Measurements from ENCODE around the gene GLE1. TPM values are rescaled to one million over a fixed set of nuclear protein-coding genes. Genes with fewer than 3 reads are reported as not detected.
"Not testable (repeated sequence)": the region's sequence is repeated elsewhere in the genome, so short reads cannot be mapped to it uniquely, and the experiment has no call there.

Gene GLE1
- total RNA-seq, 1 donor from 2014 or later = 51.4 TPM

DNA sequence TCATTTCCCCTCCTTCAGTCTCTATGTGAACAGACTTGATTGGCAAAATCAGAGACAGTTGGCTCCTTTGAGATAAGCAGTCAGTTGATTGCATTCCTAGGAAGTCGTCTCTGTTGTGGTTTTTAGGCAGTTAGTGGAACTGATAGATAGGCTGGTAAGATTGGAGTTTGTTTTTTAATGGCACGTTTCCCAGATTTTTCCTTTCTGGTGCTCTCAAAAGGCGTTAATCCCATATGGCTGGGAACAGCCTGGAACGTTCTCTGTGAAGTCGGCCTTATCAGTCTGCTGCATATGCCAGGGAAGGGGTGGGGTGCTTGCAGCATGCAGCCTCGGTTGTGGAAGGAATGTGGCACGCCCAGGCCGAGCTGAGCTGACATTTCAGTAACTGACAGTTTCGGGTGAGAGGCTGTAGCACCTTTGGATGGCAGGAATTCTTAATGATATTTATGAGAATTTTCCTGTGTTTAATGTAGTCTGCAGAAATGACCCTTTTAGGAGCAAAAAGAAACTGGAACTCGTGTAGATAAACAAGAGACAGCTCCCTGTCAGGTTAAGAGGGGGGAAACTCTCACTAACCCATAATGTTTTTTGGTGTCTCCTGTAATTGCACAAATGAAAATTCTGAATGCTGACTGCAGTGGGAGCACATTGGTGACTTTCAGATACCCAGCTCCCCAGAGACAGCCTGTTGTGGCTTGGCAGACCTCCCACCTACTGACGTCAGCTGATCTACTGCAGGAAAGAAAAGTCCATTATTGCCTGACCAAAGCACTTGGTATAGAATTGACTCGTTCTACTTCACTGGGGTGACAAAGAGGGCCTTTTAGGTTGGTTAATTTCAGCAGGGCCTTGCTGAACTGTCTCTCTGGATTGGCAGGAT is 54.2 kb downstream of the GLE1 start:
- peaks cover 27% of the 10 kb centered on the region for H3K4me1 Mint-ChIP-seq (ENCODE audit: low read depth)
- H3K36me3 Mint-ChIP-seq (ENCODE audit: low read depth) = peaks cover 15% of the 10 kb centered on the region
- H3K27me3 Mint-ChIP-seq (ENCODE audit: insufficient read depth) = no peaks in the 10 kb centered on the region
- no peak for DNase-seq (ENCODE audit: low spot score)
- peak overlapping the region; percentile 47 for H3K4me3 Mint-ChIP-seq
- H3K9me3 Mint-ChIP-seq = no peaks in the 10 kb centered on the region
- peak overlapping the region; percentile 86 for H3K27ac Mint-ChIP-seq
- intact Hi-C loops (cut with micrococcal nuclease) = loop anchor here (10.0 kb wide), 1 partner anchor 216 kb away; the partner anchor contains the start of gene ZER1

DNA sequence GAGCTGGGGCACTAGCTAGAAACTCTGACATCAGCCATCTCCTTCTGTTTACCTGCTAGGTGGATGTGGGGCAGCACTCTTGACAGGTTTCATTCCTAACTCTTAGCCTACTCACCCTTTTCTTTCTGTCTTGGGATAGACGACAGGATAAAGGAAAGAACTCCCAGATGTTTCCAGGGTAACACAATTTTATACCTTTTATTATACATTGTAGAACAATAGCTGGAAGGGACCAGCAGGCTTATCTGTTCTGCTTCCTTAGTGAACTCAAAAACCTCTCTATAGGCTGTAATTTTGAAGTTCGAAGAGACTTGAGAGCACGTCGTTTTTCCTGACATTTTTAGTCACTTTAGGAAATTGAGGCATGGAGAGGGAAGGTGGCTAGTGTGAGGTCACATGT is 61.1 kb downstream of the GLE1 start:
- H3K4me3 Mint-ChIP-seq = no peak overlapping the region
- H3K27ac Mint-ChIP-seq = no peak overlapping the region

DNA sequence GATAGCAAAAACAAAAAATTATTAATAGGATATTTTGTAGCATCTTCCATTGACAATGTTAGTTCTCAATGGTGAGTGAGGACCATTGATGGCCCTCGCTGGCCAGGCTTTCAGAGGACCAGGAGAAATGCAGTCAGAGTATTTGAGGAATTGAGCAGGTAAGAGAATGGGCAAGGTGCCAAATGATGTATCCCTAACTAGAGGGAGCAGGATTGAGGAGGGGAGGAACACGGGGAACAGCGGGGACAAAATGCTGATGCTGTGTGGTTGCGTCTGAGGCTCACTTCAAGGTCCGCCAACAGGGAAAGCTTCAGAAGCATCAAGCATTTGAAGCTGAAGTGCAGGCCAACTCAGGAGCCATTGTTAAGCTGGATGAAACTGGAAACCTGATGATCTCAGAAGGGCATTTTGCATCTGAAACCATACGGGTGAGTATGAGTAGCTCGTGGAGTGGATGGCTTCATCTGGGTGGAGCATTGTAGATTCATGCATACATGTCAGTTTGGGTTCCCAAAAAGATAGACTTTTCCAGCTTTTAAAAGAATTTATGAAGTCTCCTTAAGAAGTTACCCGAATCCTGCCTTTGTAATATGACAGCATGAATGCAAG is 64.1 kb downstream of the GLE1 start:
- Mint-ChIP-seq H3K4me1 (ENCODE audit: low read depth) (peaks cover 5% of the 10 kb centered on the region), H3K4me3 (no peak overlapping the region), H3K27me3 (ENCODE audit: insufficient read depth) (no peaks in the 10 kb centered on the region), H3K9me3 (no peaks in the 10 kb centered on the region), H3K36me3 (ENCODE audit: low read depth) (peaks cover 42% of the 10 kb centered on the region), H3K27ac (no peak overlapping the region)
- intact Hi-C loops (cut with micrococcal nuclease) = no loop called here
- no peak for DNase-seq (ENCODE audit: low spot score)

More for the DNA sequence above, 61.1 kb downstream of the GLE1 start:
- Mint-ChIP-seq H3K9me3 (no peaks in the 10 kb centered on the region), H3K4me1 (ENCODE audit: low read depth) (peaks cover 5% of the 10 kb centered on the region), H3K27me3 (ENCODE audit: insufficient read depth) (no peaks in the 10 kb centered on the region), H3K36me3 (ENCODE audit: low read depth) (peaks cover 37% of the 10 kb centered on the region)
- intact Hi-C loops (cut with micrococcal nuclease) = no loop called here
- DNase-seq (ENCODE audit: low spot score) = no peak

DNA sequence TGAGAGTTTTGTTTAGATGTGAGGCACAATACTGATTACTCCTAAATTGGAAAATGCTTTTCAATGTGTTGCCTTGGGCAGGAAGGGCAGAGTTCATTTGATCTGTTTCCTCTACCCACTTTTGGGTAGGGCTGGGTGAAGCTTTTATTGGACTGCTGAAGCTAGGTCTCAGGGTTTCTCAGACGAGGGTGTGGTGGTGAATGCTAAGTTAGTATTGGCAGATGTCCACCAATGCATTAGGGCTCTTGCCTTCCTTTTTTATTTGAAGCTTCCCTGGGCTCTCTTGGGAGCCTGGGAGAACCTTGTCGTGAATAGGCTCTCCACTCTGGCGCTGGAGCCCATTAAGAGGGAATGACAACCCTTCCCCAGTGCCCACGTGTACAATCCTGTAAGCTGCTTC is 71.0 kb downstream of the GLE1 start:
- H3K4me3 Mint-ChIP-seq = no peak overlapping the region
- H3K27me3 Mint-ChIP-seq (ENCODE audit: insufficient read depth) = no peaks in the 10 kb centered on the region
- intact Hi-C loops (cut with micrococcal nuclease) = no loop called here
- H3K27ac Mint-ChIP-seq = no peak overlapping the region
- no peaks in the 10 kb centered on the region for H3K4me1 Mint-ChIP-seq (ENCODE audit: low read depth)
- H3K36me3 Mint-ChIP-seq (ENCODE audit: low read depth) = peaks cover 53% of the 10 kb centered on the region
- H3K9me3 Mint-ChIP-seq = no peaks in the 10 kb centered on the region
- no peak for DNase-seq (ENCODE audit: low spot score)

DNA sequence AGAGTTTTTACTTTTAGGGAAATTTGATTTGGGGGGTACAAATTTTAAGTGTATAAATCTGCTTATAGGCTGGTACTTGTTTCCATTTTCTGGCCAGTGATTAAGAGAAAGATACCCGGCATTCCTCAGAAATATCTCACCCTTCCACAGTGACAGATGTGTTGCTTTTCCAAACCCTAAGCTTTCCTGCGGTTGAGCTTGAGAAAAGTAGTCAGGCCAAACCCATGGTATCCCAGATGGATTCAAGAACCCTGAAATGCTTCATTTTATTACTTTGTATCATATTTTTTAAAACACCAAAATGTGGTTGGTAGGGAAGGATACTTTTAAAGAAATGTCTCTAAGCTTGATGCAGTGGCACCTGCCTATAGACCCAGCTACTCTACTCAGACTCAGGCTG is 71.4 kb downstream of the GLE1 start:
- H3K4me1 Mint-ChIP-seq (ENCODE audit: low read depth) = no peaks in the 10 kb centered on the region
- no peaks in the 10 kb centered on the region for H3K9me3 Mint-ChIP-seq
- no peak for DNase-seq (ENCODE audit: low spot score)
- H3K36me3 Mint-ChIP-seq (ENCODE audit: low read depth) = peaks cover 55% of the 10 kb centered on the region
- no peak overlapping the region for H3K4me3 Mint-ChIP-seq
- intact Hi-C loops (cut with micrococcal nuclease) = no loop called here
- H3K27me3 Mint-ChIP-seq (ENCODE audit: insufficient read depth) = no peaks in the 10 kb centered on the region
- no peak overlapping the region for H3K27ac Mint-ChIP-seq

DNA sequence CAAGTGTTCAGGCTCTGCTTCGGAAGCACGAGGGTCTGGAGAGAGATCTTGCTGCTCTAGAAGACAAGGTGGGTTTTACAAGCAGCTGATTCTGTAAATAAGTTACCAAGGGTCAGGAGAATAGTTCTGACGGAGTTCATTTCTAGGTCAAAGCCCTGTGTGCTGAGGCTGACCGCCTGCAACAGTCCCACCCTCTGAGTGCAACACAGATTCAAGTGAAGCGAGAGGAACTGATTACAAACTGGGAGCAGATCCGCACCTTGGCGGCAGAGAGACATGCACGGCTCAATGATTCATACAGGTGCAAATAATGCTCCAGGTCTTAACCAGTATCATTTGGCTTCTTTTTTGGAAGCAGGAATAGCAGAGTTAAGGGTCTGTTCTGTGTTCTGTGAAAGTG is 72.7 kb downstream of the GLE1 start:
- intact Hi-C loops (cut with micrococcal nuclease) = no loop called here
- no peaks in the 10 kb centered on the region for H3K9me3 Mint-ChIP-seq
- H3K4me3 Mint-ChIP-seq = no peak overlapping the region
- no peak overlapping the region for H3K27ac Mint-ChIP-seq
- H3K27me3 Mint-ChIP-seq (ENCODE audit: insufficient read depth) = no peaks in the 10 kb centered on the region
- DNase-seq (ENCODE audit: low spot score) = no peak
- H3K36me3 Mint-ChIP-seq (ENCODE audit: low read depth) = peaks cover 64% of the 10 kb centered on the region
- no peaks in the 10 kb centered on the region for H3K4me1 Mint-ChIP-seq (ENCODE audit: low read depth)

DNA sequence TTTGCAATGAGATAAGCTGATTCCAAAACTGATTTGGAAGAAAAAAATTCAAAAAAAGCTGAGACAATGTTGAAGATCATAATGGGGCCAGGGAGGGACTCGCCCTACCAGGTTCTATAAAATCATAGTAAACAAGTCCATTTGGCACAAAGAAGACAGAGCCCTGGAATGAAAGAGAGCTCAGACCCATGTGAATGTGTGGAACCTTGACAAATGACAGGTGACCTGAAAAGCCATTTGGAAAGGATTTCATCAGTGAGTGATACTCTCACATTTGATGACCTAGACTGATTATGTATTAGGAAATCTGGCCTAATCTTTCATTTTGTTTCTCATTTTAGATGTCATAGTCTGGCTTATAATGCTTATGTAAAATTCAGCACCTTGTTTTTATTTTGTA is 74.7 kb downstream of the GLE1 start:
- DNase-seq (ENCODE audit: low spot score) = no peak
- H3K4me3 Mint-ChIP-seq = no peak overlapping the region
- H3K27me3 Mint-ChIP-seq (ENCODE audit: insufficient read depth) = no peaks in the 10 kb centered on the region
- H3K9me3 Mint-ChIP-seq = no peaks in the 10 kb centered on the region
- intact Hi-C loops (cut with micrococcal nuclease) = no loop called here
- H3K36me3 Mint-ChIP-seq (ENCODE audit: low read depth) = peaks cover 72% of the 10 kb centered on the region
- H3K27ac Mint-ChIP-seq = no peak overlapping the region
- H3K4me1 Mint-ChIP-seq (ENCODE audit: low read depth) = no peaks in the 10 kb centered on the region

DNA sequence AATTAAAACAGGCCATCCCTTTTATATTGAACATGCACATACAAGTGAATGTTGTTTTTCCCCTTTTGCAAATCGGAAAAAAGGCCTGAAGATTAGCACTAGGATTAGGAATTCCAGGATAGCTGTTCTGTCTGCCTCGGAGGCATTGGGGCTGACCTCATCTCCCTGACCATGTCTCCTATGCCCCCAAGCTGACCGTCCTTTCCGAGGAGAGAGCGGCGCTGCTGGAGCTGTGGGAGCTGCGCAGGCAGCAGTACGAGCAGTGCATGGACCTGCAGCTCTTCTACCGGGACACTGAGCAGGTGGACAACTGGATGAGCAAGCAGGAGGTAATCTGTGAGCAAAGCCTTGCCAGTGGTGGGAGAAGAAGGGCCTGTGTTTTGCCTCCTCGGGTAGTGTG is 76.2 kb downstream of the GLE1 start:
- Mint-ChIP-seq H3K9me3 (no peaks in the 10 kb centered on the region), H3K4me1 (ENCODE audit: low read depth) (no peaks in the 10 kb centered on the region), H3K27ac (no peak overlapping the region), H3K36me3 (ENCODE audit: low read depth) (peaks cover 73% of the 10 kb centered on the region), H3K4me3 (no peak overlapping the region), H3K27me3 (ENCODE audit: insufficient read depth) (no peaks in the 10 kb centered on the region)
- no peak for DNase-seq (ENCODE audit: low spot score)
- intact Hi-C loops (cut with micrococcal nuclease) = no loop called here

DNA sequence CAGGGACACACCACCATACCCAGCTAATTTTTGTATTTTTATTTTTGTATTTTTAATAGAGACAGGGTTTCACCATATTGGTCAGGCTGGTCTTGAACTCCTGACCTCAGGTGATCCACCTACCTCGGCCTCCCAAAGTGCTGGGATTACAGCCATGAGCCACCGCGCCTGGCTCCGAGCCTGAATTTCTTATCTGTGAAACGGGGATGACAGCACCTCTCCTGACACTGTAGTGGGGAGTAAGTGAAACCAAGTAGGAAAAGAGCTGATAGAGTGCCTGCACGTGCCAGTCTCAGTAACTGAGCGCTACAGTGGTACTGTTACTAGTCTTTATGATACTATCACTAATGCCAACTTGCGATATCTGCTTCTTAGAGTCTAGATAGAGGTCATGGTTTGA is 80.6 kb downstream of the GLE1 start:
- Mint-ChIP-seq H3K4me1 (ENCODE audit: low read depth) (peaks cover 11% of the 10 kb centered on the region), H3K36me3 (ENCODE audit: low read depth) (peaks cover 72% of the 10 kb centered on the region), H3K27ac (peak overlapping the region; percentile 58)
- H3K9me3 Mint-ChIP-seq; intact Hi-C loops (cut with micrococcal nuclease); H3K27me3 Mint-ChIP-seq (ENCODE audit: insufficient read depth); H3K4me3 Mint-ChIP-seq; DNase-seq (ENCODE audit: low spot score): not testable (repeated sequence)

DNA sequence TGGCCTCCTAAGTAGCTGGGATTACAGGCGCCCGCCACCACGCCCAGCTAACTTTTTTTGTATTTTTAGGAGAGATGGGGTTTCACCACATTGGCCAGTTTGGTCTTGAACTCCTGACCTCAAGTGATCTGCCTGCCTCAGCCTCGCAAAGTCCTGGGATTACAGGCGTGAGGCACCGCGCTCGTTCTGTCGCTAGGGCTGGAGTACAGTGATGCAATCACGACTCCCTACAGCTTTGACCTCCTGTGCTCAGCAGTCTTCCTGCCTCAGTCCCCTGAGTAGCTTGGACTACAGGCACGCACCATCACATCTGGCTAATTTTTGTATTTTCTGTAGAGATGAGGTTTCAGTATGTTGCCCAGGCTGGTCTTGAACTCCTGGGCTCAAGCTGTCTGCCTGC is 82.4 kb downstream of the GLE1 start:
- not testable (repeated sequence) for H3K27me3 Mint-ChIP-seq (ENCODE audit: insufficient read depth); H3K9me3 Mint-ChIP-seq; DNase-seq (ENCODE audit: low spot score)
- peak overlapping the region; percentile 16 for H3K4me3 Mint-ChIP-seq
- peaks cover 11% of the 10 kb centered on the region for H3K4me1 Mint-ChIP-seq (ENCODE audit: low read depth)
- H3K27ac Mint-ChIP-seq = peak overlapping the region; percentile 70
- peaks cover 67% of the 10 kb centered on the region for H3K36me3 Mint-ChIP-seq (ENCODE audit: low read depth)
- intact Hi-C loops (cut with micrococcal nuclease) = loop anchor here (2.0 kb wide), 1 partner anchor 36 kb away; no protein-coding TSS in a partner anchor

DNA sequence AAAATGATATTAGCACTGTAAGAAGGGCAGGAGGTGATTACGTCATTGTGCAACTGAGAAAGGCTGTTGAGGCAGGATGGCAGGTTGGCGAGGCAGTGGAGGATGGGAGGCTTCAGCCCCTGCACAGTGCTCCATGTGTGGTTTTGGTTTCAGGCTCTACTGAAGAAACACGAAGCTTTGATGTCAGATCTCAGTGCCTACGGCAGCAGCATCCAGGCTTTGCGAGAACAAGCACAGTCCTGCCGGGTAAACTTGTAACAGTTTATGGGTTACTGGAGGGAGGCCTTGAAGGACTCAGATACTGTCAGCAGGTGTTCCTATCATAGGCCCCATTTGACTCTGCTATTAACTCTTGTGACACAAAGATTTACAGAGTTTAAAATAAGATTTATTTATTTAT is 82.9 kb downstream of the GLE1 start:
- Mint-ChIP-seq H3K9me3 (no peaks in the 10 kb centered on the region), H3K36me3 (ENCODE audit: low read depth) (peaks cover 67% of the 10 kb centered on the region), H3K27ac (peak overlapping the region; percentile 70), H3K4me3 (peak overlapping the region; percentile 16), H3K27me3 (ENCODE audit: insufficient read depth) (no peaks in the 10 kb centered on the region), H3K4me1 (ENCODE audit: low read depth) (peaks cover 11% of the 10 kb centered on the region)
- intact Hi-C loops (cut with micrococcal nuclease) = loop anchor here (2.0 kb wide), 1 partner anchor 37 kb away; no protein-coding TSS in a partner anchor
- peak; percentile 58 for DNase-seq (ENCODE audit: low spot score)

DNA sequence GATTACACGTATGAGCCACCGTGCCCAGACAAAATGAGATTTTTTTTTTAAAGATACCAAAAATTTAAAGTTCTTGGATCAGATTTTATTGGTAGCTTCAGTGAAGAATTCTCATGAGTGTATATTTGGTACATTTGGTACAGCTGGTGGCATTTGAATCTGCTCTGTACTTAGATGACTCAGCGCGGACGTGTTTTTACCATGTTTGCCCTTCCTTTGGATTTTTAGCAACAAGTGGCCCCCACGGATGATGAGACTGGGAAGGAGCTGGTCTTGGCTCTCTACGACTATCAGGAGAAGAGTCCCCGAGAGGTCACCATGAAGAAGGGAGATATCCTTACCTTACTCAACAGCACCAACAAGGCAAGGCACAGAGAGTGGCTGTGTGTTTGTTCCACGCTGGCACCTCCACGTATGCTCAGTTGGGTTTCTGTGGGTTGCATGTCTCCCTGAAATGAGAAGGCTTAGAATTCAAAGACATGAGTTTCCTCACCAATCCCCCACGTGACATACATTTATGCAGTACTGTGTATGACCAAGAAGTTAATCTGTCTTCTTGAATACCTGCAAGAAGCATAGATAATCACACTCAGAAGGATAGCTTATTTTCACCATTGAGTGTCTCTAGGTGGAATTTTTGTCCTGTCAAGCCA is 84.2 kb downstream of the GLE1 start:
- peaks cover 62% of the 10 kb centered on the region for H3K36me3 Mint-ChIP-seq (ENCODE audit: low read depth)
- H3K27me3 Mint-ChIP-seq (ENCODE audit: insufficient read depth) = no peaks in the 10 kb centered on the region
- H3K4me3 Mint-ChIP-seq = no peak overlapping the region
- peaks cover 11% of the 10 kb centered on the region for H3K4me1 Mint-ChIP-seq (ENCODE audit: low read depth)
- no peak for DNase-seq (ENCODE audit: low spot score)
- no peaks in the 10 kb centered on the region for H3K9me3 Mint-ChIP-seq
- intact Hi-C loops (cut with micrococcal nuclease) = no loop called here
- H3K27ac Mint-ChIP-seq = peak overlapping the region; percentile 34

Data from activated T-helper 1 cell treated with anti-CD3 and anti-CD28 coated beads, Interleukin-12 subunit alpha, Interleukin-12 subunit beta, Interleukin-2, Interleukin-4 antibody, amounts not matched to agents 30 ng/mL and 10 ng/mL and 1 ng/mL, durations not matched to agents 14 hours and 24 hours and 36 hours (primary cell).